Thyroid gland (tissue), 4 donors: ENCODE data around the gene TMEM255B.

Experiments
- CTCF ChIP-seq, 6 experiments: fragments of 200-600 bp in 3 of 6; fragments of 450-650 bp in 3 of 6; sonication (generic) in 3 of 6; IDR thresholded peaks; one replicate each; pipeline ENCODE4 v1.5.1; 2016 to 2019; ENCODE audit warnings: antibody characterized with exemption in 6 of 6, mild to moderate bottlenecking in 2 of 6, inconsistent platforms in 1 of 6, moderate library complexity in 1 of 6
- POLR2A ChIP-seq, 2 donors: fragments of 450-650 bp; IDR thresholded peaks; one replicate each; pipeline ENCODE4 v1.6.1; 2017; ENCODE audit warnings: antibody characterized with exemption in 2 of 2, mild to moderate bottlenecking in 2 of 2, moderate library complexity in 1 of 2

DNA sequence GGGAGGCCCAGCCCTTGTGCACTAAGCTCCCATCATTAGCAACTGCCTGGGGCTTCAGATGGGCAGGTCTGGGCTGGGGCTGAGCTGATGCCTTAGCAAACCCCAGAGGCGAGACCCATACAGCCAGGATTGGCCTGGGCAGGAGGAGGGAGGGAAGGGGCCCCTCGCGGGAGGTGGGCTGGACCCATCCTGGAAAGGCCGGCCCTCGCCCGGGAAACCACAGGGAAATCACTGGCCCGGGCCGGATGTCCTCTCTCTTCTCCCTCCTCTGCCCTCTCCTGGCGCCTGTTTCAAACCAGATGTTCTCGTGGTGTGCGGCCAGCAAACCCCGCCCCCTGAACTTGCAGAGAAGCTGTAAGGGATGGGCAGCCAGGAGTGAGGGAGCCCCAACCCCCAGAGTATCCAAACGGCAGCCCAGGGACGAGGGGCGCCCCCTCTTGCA lies 43.1 kb downstream of the TMEM255B start:
- TF ChIP-seq CTCF (IDR thresholded peaks at IDR 0.05), result no peak
- TF ChIP-seq POLR2A (IDR thresholded peaks at IDR 0.05), result no peak
